H4 (cell line): ENCODE results near the gene SLC35B3. TPM values are rescaled to one million over a fixed set of nuclear protein-coding genes. Genes with fewer than 3 reads are reported as not detected.
A peak's percentile ranks its signal among the peaks of the same experiment; 100 is the strongest.
"Not testable (repeated sequence)": the region's sequence is repeated elsewhere in the genome, so short reads cannot be mapped to it uniquely, and the experiment has no call there.

Experiments used
- DNase-seq: peaks from one replicate; pipeline ENCODE4 v3.0.0-alpha.2; 2015; ENCODE audit warnings: low spot score
- total RNA-seq: library from RNA; depleted of rRNA; stranded (reverse); fragments of >200 nt; shearing (Covaris generic); gene quantifications from 2 replicates; pipeline ENCODE4 v1.2.3, GENCODE V29; 2014

SLC35B3 gene
- total RNA-seq, 1 experiment from 2014 or later = 12.3 TPM

DNA sequence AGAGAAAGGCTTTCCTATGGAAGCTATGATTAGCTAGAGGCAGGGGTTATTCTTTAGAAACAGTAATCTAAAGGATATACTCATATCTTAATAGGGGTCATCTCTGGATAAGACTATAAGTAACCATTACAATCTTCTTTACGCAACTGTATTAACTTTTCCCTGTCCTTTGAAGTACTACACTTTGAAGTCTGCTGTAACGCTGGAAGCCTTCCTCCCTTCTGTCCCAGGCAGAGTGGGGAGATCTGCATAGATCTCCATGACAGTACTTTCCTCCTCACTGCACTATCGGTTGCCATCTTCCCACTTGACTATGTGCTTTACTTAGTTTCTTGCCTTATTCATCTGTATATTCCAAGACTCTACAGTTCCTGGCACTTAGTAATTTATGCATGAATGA, 20.1 kb downstream of the SLC35B3 start:
- DNase-seq = no peak

DNA sequence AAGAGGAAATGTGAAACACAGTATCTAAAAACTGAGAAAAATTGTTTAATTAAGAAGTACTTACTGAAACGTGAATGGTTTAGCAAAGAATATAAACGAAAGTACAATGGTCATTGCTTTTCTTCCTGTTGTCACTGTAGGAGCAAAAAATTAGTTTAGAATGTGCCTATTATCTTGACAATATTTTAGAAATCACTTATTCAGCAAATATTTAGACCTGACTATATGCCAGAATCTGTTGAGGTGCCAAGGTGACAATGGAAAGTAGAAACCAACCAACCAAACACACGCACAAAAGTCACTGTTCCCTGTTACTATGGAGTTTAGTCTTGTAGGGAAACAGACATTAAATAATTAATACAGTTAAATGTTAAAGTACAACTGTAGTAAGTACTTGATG, 20.5 kb downstream of the SLC35B3 start:
- DNase-seq = no peak

DNA sequence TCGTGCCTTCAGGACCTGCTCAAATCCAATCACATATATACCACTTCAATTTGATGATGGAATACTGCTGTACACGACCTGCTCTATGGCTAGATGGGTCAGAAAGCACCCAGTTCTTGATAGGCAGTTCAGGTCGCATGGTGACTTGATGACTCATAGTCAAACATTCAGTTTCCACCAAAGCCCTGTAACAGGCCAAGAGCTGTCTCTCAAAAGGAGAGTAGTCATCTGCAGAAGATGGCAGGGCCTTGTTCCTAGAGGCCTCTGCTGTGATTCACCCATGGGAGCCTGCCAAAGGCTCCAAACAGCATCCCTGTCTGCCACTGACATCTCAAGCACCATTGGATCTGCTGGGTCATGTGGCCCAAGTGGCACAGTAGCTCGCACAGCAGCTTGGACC, 29.4 kb downstream of the SLC35B3 start:
- DNase-seq = not testable (repeated sequence)

DNA sequence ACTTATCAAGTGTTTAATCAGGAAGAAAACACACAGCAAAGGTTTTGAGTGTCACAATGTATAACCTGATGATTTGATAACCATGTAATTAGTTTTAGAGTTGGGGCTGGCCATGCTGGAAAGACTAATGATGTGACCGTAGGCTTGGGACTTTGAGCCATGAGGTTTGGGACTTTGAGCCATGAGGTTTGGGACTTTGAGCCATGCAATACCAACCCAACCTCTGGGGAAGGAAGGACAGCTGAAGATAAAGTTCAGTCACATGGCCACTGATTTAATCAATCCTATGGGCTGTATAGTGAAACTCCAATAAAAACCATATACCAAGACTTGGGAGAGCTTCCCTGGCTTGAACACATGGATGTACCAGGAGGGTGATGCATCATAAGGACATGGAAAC, 32.8 kb downstream of the SLC35B3 start:
- DNase-seq = no peak

DNA sequence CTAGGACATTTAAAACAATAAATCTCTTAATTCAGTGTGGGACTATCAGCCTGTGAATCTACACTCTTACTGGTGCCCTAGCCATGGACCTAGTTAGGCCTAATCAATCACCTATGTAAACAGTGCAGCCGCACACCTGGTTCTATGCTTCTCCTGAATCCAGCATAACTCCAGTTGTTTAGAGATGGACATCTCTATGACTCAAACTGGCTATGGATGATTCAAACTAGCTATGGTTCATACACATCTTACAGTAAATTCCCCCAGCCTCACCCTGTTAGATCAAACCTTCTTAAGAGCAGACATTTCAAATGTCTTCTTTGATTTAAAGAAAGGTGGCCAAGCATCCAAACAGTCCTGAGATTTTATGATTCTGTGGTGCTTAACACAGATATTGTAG, 34.7 kb downstream of the SLC35B3 start:
- DNase-seq = no peak

DNA sequence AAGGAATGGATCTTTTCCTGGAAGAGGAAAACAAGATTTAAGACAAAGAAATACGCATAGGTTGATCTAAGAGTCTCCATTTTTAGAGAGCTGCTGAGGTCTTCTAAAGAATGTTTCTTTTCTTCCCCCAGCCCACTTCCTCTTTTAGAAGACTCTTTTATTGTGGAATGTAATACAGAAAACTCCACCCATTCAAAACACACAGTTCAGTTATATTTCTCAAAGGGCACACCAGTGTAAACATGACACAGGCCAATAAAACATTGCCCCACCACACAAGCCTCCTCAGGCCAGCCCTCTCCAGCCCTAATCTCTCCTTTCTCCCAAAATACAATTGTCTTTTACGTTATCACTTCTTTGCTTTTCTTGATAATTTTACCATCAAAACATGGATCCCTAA, 42.8 kb downstream of the SLC35B3 start:
- peak; percentile 19 for DNase-seq

DNA sequence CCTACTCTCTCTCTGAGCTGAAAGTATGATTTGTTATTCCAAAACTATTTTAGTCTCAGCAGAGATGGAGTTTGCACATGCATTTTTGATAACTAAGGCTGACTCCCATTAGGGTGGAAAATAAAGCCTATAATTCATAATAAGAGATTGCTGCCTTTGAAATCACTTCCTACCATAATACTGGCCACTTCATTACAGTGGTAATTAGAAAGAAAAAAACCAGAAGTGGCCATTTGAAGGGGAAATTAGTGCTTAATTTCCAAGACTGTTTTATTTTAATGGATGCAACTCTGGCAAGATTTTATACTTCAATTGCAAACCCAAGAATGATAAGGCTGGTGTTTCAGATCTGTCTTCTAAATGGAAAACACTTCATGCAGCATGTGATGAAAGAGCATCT, 43.4 kb downstream of the SLC35B3 start:
- no peak for DNase-seq

DNA sequence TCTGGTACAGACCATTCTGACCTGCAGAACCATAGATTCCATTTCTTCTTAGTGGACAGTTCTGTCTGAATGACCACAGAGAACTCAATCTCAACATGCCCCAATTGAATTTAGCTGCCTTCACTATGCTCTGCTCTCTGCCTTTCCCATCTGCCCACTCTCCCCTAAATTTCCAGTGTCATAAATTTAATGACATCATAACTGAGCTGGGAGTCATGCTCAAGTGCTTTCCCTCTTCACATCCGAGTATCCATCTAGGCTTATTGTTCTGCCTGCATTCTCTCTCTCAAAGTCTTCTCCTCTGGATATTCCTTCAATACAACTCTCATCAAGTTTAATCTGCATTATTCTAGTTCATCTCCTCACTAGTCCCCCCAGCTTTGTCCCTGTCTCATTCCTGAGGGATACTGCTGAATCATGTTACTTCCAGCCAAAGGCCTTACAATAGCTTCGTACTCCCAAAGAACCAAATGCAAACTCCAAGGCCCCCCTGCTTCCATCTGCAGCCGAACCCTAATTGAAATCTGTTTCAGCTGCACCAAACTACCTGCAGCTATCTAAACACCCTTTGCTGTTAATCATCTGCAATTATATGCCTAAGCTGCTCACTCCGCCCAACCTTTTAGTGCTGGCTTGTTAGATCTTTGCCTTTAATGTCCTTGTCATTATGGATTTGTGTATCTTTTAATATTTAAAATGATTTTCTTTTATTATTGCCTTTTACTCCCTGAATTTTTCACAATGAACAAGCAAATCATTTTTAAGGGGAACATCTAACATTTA, 46.1 kb downstream of the SLC35B3 start:
- DNase-seq = no peak

DNA sequence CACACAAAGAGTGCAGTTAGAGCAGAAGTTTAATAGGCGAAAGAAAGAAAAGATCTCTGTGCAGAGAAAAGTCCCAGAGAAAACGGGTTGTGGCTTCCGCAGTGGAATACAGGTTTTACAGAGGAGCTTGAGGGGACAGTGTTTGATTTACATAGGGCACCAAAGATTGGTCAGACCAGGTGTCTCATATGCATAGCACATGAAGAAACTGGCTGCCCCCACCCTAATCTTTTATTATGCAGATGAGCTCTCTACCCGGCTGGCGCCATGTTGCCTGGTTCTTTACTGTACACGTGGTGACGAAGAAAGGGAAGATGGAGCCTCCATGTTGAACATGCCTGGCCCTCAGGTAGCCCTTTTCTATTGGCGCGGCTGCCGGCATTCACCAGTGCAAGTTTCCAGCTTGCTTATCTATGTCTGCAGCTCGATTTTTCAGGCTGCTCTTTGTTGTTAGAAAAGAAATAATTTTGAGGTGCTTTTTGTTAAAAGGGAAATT, 47.4 kb downstream of the SLC35B3 start:
- no peak for DNase-seq

DNA sequence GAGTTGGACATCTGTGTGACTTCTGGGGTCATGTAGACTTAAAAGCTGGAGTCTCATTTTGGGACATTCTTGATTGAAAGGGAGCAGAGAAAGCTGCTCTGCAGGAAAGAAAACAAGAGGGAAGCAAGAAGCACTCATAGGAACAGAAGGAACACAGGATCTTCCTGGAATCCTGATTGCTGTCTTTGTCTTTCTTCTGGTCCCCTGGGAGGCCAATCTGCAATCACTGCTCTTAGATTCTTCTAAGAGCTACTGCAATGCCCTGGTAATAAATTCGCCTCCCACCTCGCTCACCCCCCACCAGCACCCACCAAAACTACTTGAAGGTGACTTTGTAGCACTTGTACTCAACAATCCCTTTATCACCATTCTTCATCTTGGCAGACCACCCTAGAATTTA, 51.8 kb downstream of the SLC35B3 start:
- no peak for DNase-seq

DNA sequence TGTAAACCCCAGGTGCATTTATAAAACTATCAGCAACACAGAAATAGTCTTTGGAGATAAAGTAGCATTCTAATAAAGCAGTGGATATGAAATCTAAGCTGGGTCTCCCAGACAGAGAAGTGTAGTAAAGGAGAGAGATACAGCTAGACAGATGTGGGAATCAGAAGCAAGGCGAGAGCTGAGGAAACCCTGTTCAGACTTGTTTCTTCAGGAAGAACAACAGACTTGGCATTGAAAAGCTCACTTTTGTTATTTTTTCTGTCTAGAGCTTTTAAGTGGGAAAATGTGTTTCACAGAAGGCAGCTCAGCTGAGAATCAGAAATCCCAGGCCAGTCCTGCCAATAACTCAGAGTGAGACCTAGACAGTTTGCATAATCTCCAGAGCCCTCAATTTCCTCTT, 52.9 kb downstream of the SLC35B3 start:
- DNase-seq = no peak

DNA sequence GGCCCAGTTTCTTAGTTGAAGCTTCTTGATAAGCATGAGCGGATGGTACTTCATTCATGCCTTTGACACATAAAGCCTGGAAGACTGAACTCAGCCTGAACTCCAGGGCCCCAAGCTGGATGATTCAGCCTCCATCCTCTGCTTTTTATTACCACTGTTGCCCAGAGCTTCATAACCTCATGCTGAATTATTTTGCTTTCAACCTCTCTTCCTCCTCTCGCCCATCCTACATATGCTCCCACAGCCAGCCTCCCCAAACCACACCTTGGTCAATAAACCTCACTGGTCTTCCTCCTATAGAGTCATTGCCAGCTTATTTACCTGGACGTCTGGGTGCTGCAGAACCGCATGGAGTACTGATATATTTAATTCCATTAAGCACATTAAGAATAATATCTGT, 59.4 kb downstream of the SLC35B3 start:
- DNase-seq = no peak
